Kidney glomerular epithelial cell (primary cell): ENCODE measurements around the gene ZRANB3.
"Not testable (repeated sequence)": the region's sequence is repeated elsewhere in the genome, so short reads cannot be mapped to it uniquely, and the experiment has no call there.

Experiments
- DNase-seq: peaks from one replicate; lab custom pipeline; 2025; lab: John Stamatoyannopoulos, UW

The ZRANB3 gene

GRCh38 chr2:135490376-135490775, 40.6 kb downstream of the ZRANB3 start:
- DNase-seq, result no peak

DNA sequence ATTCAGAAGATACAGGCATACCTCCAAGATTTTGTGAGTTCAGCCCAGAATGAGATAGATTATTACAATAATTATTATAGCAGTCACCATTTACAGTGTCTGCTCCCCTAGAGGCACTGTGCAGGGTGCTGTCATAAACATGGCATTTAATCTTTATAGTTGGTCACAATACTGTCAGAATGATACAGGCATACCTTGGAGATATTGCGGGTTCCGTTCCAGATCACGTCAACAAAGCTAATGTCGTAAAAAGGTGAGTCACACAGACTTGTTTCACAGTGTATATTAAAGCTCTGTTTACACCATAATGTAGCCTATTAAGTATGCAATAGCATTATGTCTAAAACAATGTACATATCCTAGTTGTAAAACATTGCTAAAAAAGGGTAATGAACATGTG, 45.6 kb downstream of the ZRANB3 start:
- DNase-seq, result no peak

- DNase-seq, result no peak
Measured at GRCh38 chr2:135475128-135475527, 55.9 kb downstream of the ZRANB3 start.

GRCh38 chr2:135473567-135473966, 57.5 kb downstream of the ZRANB3 start:
- no peak for DNase-seq

DNA sequence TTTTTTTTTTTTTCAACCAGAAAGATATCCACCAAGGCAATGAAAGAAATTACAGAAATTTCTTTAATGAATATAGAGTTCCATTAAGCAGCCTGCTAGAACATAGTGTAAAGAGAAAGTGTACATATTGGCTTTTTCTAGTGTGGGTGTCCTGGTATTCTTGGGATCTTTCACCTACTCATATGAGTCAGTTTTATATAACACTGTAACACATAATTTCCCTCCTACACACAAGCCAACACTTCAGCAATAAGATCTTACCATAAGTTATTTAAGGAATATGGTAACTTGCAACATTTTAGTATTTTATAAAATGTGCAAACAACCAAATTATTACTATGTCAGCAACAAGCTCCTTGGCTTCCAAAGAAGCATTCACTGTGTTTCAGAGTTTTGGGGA, 59.9 kb downstream of the ZRANB3 start:
- no peak for DNase-seq

- DNase-seq, result no peak
Measured at GRCh38 chr2:135457279-135457678, 73.7 kb downstream of the ZRANB3 start.

DNA sequence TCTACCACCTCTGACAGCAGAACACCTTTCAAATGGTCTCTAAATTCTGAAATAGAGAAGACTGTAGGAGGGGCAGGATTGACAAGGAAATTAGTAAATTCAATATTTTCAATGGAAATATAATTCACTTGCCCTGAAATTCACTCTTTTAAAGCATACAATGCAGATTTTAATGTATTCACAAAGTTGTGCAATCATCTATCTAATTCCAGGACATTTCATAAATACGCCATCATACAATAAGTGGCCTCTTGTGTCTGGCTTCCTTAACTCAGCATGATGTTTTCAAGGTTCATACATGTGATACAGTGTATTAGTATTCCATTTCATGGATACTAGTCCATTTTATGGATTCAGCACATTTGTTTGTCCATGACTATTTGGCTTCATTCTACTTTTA, 74.2 kb downstream of the ZRANB3 start:
- no peak for DNase-seq

- DNase-seq, result no peak
Measured at GRCh38 chr2:135456431-135456830, 74.6 kb downstream of the ZRANB3 start.

- no peak for DNase-seq
Measured at GRCh38 chr2:135454608-135455007, 76.4 kb downstream of the ZRANB3 start.

DNA sequence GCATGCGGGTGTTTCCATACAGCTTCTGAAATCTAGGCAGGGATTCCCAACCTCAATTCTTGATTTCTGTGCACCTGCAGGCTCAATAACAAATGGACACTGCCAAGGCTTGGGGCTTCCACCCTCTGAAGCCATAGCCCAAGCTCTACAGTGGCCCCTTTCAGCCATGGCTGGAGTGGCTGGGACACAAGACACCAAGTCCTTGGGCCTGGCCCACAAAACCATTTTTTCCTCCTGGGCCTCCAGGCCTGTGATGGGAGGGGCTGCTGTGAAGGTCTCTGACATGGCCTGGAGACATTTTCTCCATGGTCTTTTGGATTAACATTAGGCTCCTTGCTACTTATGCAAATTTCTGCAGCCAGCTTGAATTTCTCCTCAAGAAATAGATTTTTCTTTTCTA, 78.0 kb downstream of the ZRANB3 start:
- not testable (repeated sequence) for DNase-seq

DNA sequence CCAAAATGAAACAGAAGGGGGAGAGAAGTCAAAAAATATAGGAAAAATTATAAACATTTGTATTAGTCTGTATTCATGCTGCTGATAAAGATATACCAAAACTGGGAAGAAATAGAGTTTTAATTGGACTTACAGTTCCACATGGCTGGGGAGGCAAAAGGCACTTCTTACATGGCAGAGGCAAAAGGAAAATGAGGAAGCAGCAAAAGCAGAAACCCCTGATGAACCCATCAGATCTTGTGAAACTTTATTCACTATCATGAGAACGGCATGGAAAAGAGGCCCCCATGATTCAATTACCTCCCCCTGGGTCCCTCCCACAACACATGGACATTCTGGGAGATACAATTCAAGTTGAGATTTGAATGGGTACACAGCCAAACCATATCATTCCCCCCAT, 79.1 kb downstream of the ZRANB3 start:
- no peak for DNase-seq

GRCh38 chr2:135443013-135443412, 88.0 kb downstream of the ZRANB3 start:
- DNase-seq, result not testable (repeated sequence)

DNA sequence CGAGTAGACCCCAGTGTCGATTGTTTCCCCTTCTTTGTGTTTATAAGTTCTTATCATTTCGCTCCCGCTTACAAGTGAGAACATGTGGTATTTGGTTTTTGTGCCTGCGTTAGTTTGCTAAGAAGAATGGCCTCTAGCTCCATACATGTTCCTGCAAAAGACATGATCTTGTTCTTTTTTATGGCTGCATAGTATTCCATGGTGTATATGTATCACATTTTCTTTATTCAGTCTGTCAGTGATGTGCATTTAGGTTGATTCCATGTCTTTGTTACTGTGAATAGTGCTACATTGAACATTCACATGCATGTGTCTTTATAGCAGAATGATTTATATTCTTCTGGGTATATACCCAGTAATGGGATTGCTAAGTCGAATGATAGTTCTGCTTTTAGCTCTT, 95.9 kb downstream of the ZRANB3 start:
- DNase-seq, result not testable (repeated sequence)

DNA sequence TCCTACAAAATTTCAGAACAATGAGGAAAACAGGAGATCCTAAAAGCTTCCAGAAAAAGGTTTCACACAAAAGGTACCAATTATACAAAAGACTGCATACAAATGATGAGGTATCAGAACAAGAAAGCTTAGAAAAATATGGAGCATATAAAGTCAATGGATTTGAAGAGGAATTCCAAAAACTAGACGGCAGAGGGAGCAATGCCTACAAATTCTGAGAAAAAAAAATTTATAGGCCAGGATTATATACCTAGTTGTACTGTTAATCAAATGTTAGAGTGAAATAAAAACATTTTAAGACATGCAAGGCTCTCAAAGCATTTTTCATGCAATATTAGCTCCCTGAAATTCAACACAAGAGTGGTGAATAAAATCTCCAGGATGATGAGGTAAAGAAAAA, 106.2 kb downstream of the ZRANB3 start:
- no peak for DNase-seq

DNA sequence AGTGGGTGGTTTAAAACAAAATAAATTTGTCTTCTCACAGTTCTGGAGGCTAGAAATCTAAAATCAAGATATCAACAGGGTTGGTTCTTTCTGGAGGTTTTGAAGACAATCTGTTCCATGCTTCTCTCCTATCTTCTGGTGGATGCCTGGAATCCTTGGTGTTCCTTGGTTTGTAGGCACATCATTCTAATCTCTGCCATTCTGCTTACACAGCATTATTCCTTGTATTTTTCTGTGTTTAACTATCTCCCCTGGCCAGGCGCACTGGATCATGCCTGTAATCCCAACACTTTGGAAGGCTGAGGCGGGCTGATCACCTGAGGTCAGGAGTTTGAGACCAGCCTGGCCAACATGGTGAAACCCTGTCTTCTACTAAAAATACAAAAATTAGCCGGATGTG, 108.1 kb downstream of the ZRANB3 start:
- no peak for DNase-seq

DNA sequence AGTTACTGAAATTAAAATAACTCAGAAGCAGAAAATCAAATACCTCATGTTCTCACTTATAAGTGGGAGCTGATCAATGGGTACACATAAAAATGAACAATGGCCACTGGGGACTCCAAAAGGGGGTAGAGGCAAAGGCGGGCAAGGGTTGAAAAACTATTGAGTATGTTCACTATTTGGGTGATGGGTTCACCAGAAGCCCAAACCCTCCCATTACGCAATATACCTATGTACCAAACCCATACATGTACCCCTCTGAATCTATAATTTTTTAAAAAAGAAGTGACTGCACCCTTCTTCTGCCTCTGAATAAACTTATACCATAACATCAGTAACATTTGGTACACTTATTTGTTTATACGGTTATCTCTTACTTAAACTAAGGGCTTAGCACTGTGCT, 119.4 kb downstream of the ZRANB3 start:
- no peak for DNase-seq

- no peak for DNase-seq
Measured at GRCh38 chr2:135409436-135409835, 121.6 kb downstream of the ZRANB3 start.

- DNase-seq, result not testable (repeated sequence)
Measured at GRCh38 chr2:135396259-135396658, 134.8 kb downstream of the ZRANB3 start.

- DNase-seq, result no peak
Measured at GRCh38 chr2:135386993-135387392, 144.0 kb downstream of the ZRANB3 start.

DNA sequence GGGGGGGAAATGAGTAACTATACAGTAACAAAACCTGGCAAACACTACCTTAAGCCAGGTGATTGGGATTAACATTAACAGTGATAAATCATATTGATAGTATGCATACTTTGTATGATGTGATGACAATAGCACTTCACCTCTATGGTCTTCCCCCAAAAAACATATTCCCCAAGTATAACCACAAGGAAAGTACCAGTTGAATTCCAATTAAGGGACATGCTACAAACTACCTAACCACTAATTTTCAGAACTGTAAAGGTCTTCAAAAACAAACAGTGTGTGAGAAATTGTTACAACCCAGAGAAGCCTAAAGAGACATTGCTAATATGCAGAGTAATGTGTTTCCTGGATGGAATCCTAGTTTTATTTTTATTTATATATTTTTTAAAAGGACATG, 152.4 kb downstream of the ZRANB3 start:
- DNase-seq, result no peak

GRCh38 chr2:135373702-135374101, 157.3 kb downstream of the ZRANB3 start:
- no peak for DNase-seq

GRCh38 chr2:135349941-135350340, 181.1 kb downstream of the ZRANB3 start:
- DNase-seq, result no peak

DNA sequence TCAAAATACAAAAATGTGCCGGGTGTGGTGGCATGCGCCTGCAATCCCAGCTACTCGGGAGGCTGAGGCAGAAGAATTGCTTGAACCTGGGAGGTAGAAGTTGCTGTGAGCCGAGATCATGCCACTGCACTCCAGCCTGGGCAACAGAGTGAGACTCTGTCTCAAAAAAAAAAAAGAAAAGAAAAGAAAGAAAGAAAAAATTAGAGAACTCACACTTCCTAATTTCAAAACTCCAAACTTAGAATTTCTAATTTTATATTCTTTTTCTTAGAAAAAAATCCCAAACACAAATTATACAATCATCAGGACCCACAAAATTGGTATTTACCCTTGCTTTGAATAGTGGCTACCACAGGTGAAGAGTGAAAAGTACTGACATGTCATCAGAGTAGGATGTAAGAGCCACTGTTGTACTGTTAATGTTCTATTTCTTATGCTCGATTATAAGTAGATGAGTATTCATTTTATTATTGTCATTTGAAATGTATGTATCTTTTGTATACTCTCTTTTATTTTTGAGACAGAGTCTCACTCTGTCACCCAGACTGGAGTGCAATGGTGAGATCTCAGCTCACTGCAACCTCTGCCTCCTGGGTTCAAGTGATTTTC, 182.8 kb downstream of the ZRANB3 start:
- not testable (repeated sequence) for DNase-seq

DNA sequence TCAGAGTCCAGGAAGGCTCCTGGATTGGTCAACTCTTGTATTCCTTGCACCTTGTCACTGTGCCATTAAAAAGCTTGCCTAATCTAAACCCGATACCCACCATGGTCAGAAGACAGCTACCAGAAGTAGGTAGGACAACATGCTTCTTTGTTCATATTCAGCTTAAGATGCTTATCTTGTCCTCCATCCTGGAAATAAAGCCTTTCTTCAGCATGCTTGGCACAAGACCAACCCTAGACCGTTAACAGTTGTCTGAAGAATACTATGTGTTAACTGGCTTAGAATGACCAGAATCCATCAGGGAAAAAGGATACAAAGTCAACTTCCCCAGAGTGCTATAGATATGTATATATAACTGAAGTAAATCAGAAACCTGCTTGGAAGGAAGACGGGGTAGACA, 193.9 kb downstream of the ZRANB3 start:
- no peak for DNase-seq

DNA sequence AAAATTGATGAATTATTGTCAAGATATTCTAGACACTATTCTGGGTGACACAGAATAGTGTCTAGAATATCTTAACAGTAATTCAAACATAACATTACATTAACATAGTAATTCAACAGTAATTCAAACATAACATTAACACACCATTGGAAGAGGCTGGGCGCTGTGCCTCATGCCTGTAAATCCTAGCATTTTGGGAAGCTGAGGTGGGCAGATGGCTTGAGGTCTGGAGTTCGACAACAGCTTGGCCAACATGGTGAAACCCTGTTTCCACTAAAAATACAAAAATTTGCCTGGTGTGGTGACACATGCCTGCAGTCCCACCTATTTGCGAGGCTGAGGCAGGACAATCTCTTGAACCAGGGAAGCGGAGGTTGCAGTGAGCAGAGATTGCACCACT, 195.8 kb downstream of the ZRANB3 start:
- DNase-seq, result no peak
